Measurements from ENCODE around the gene FOXO3.

- TF ChIP-seq CTCF (conservative IDR thresholded peaks at IDR 0.05 in 1 of 2, IDR thresholded peaks at IDR 0.05 in 1 of 2; ENCODE audit: extremely low read depth in 1 of 2, insufficient read depth in 1 of 2, low read depth in 1 of 2, low read length in 2 of 2) (no peak), EZH2 (IDR thresholded peaks at IDR 0.05; ENCODE audit: borderline replicate concordance, low read length) (no peak)
Measured at GRCh38 chr6:108558372-108559096, 2.2 kb upstream of the FOXO3 start.

All from mammary epithelial cell (primary cell).